Mesendoderm (in vitro differentiated cells): ENCODE measurements around the gene PRKAG2.

Experiments
- DNase-seq: peaks from one replicate; pipeline ENCODE4 v3.0.0; 2013
- H2AK5ac ChIP-seq: 2 replicates; pipeline ENCODE4 v1.6.1; 2013; ENCODE audit warnings: low read length, inconsistent platforms
- H2BK120ac ChIP-seq: 2 replicates; pipeline ENCODE4 v1.6.1; 2013; ENCODE audit warnings: low read depth, mild to moderate bottlenecking, low read length, moderate library complexity, mixed read lengths
- H2BK15ac ChIP-seq: replicated peaks from 2 replicates; pipeline ENCODE4 v1.6.1; 2013; ENCODE audit warnings: low read depth, mild to moderate bottlenecking, moderate library complexity
- H2BK5ac ChIP-seq: 2 replicates; pipeline ENCODE4 v1.6.1; 2013; ENCODE audit warnings: low read length, inconsistent platforms
- H3K18ac ChIP-seq: 2 replicates; pipeline ENCODE4 v1.6.1; 2013; ENCODE audit warnings: mild to moderate bottlenecking, low read length, mixed read lengths
- H3K23ac ChIP-seq: one replicate; pipeline ENCODE4 v1.6.1; 2013; ENCODE audit warnings: low read length
- H3K27ac ChIP-seq: 2 replicates; pipeline ENCODE4 v1.5.1; 2013; ENCODE audit warnings: low read depth, mild to moderate bottlenecking, inconsistent platforms, low read length, moderate library complexity
- H3K27me3 ChIP-seq: 2 replicates; pipeline ENCODE4 v1.6.1; 2013; ENCODE audit warnings: low read length, control low read depth, mild to moderate bottlenecking, inconsistent platforms; ENCODE audit not compliant: insufficient read depth, poor library complexity
- H3K36me3 ChIP-seq: 2 replicates; pipeline ENCODE4 v1.6.1; 2013; ENCODE audit warnings: low read length, inconsistent platforms; ENCODE audit not compliant: control insufficient read depth, insufficient read depth
- H3K4ac ChIP-seq: one replicate; pipeline ENCODE4 v1.6.1; 2013; ENCODE audit warnings: low read depth, mild to moderate bottlenecking, low read length, moderate library complexity
- H3K4me1 ChIP-seq: 2 replicates; pipeline ENCODE4 v1.6.1; 2013; ENCODE audit warnings: low read depth, low read length, inconsistent platforms; ENCODE audit not compliant: control insufficient read depth
- H3K4me2 ChIP-seq: 2 replicates; pipeline ENCODE4 v1.6.1; 2013; ENCODE audit warnings: low read length
- H3K4me3 ChIP-seq: 2 replicates; pipeline ENCODE4 v1.5.1; 2013; ENCODE audit warnings: mild to moderate bottlenecking, low read length
- H3K56ac ChIP-seq: one replicate; pipeline ENCODE4 v1.6.1; 2013; ENCODE audit warnings: low read length
- H3K79me1 ChIP-seq: 2 replicates; pipeline ENCODE4 v1.6.1; 2013; ENCODE audit warnings: low read length, inconsistent platforms
- H3K79me2 ChIP-seq: 2 replicates; pipeline ENCODE4 v1.6.1; 2013; ENCODE audit warnings: mild to moderate bottlenecking, low read length; ENCODE audit not compliant: control insufficient read depth, insufficient read depth
- H3K9ac ChIP-seq: 2 replicates; pipeline ENCODE4 v1.6.1; 2013; ENCODE audit warnings: low read length, inconsistent platforms
- H4K5ac ChIP-seq: one replicate; pipeline ENCODE4 v1.6.1; 2013; ENCODE audit warnings: low read length
- H4K8ac ChIP-seq: one replicate; pipeline ENCODE4 v1.6.1; 2013; ENCODE audit warnings: low read depth, mild to moderate bottlenecking, control low read depth, low read length, moderate library complexity
- WGBS: extraction: QIAGEN DNeasy Blood & Tissue Kit; methylation state at CpG from one replicate; pipeline ENCODE4 v1.1.7; 2013; ENCODE audit warnings: low lambda C conversion rate, missing lambda C conversion rate; ENCODE audit not compliant: insufficient coverage; ENCODE audit errors: extremely low coverage; 5-methylcytosine and 5-hydroxymethylcytosine counted together

The PRKAG2 gene

DNA sequence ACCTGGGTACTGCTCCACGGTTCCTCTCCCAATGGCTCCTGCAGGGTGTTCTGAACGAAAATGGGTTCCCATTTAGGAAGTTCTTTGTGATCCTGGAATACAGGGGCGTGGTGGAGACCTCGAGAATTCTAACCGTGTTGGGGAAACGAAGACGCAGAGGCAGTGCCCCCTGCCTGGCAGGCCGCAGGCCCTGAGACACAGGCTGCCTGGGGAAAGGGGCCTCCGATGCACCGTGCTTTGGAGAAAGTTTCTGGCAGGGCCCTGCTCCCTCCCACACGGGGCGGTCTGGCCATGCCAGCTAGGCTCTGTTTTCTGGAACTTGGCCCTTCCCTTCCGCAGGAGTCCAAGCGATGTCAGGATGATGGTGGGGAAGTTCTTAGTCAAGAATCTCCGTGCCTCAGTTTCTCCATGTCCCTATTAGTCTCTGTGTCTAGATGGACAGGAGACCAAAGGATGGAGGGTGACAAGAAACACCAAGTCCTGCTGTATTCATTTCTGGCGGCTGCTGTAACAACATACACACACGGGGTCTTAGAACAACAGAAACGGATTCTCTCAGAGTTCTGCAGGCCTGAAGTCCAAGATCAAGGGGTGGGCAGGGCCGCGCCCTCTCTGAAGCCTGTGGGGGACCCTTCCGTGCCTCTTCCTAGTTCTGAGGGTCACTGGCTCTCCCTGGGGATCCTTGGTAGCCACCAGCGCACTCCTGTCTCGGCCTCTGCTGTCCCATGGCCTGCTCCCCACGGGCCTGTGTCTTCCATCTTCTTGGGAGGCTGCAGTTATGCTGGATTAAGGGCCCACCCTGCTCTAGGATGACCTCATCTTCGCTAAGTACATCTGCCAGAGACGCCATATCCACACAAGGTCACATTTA lies 27.7 kb downstream of the PRKAG2 start:
- Histone ChIP-seq H4K8ac (no peak overlapping the region), H2BK5ac (no peak overlapping the region), H2BK15ac (no peak overlapping the region), H3K27me3 (no peaks in the 10 kb centered on the region), H4K5ac (no peak overlapping the region), H3K79me1 (no peaks in the 10 kb centered on the region), H2AK5ac (no peak overlapping the region), H3K36me3 (no peaks in the 10 kb centered on the region), H3K9ac (no peak overlapping the region), H3K4me2 (no peak overlapping the region), H3K56ac (no peak overlapping the region), H3K4me3 (no peak overlapping the region), H2BK120ac (no peak overlapping the region), H3K18ac (no peak overlapping the region), H3K4ac (no peak overlapping the region), H3K27ac (no peak overlapping the region), H3K79me2 (no peaks in the 10 kb centered on the region), H3K23ac (no peak overlapping the region), H3K4me1 (no peaks in the 10 kb centered on the region)
- WGBS, result no CpG with 5 or more reads among the region's 26 CpGs
- no peak for DNase-seq

- Histone ChIP-seq H3K27me3 (no peaks in the 10 kb centered on the region), H3K79me2 (no peaks in the 10 kb centered on the region), H3K4me3 (no peak overlapping the region), H3K23ac (no peak overlapping the region), H3K18ac (no peak overlapping the region), H2BK5ac (no peak overlapping the region), H3K4me2 (no peak overlapping the region), H3K79me1 (no peaks in the 10 kb centered on the region), H3K36me3 (no peaks in the 10 kb centered on the region), H2BK120ac (no peak overlapping the region), H2BK15ac (no peak overlapping the region), H3K27ac (no peak overlapping the region), H2AK5ac (no peak overlapping the region), H3K9ac (no peak overlapping the region), H3K4me1 (no peaks in the 10 kb centered on the region), H3K4ac (no peak overlapping the region), H4K5ac (no peak overlapping the region), H4K8ac (no peak overlapping the region), H3K56ac (no peak overlapping the region)
- no peak for DNase-seq
- WGBS, result no CpG with 5 or more reads among the region's 10 CpGs
Observed at GRCh38 chr7:151847681-151848081, 29.2 kb downstream of the PRKAG2 start.

DNA sequence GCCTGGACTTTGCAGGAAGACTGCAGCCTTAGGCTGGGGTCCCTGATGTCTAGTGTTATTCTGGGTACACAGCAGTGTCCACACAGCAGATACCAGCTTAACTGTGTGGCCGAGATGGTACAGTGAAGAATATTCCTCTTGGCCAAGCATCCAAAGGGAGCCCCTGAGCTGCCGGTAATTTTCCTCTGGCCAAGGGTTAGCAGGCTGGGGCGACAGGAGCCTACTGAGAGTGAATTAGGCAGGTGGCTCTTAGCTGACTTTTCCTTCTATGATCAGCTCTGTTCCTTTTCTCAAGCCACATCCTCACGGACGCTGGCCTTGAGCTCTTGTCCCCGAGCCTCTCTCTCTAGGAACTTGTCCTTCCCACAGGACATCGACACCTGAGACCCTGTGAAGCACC lies 29.8 kb downstream of the PRKAG2 start:
- Histone ChIP-seq H4K5ac (no peak overlapping the region), H3K9ac (no peak overlapping the region), H3K36me3 (no peaks in the 10 kb centered on the region), H3K79me2 (no peaks in the 10 kb centered on the region), H3K56ac (no peak overlapping the region), H3K27ac (no peak overlapping the region), H3K4ac (no peak overlapping the region), H2BK120ac (no peak overlapping the region), H4K8ac (no peak overlapping the region), H3K18ac (no peak overlapping the region), H3K27me3 (no peaks in the 10 kb centered on the region), H2BK5ac (no peak overlapping the region), H3K79me1 (no peaks in the 10 kb centered on the region), H3K4me2 (no peak overlapping the region), H2AK5ac (no peak overlapping the region), H2BK15ac (no peak overlapping the region), H3K4me3 (no peak overlapping the region), H3K23ac (no peak overlapping the region), H3K4me1 (no peaks in the 10 kb centered on the region)
- no peak for DNase-seq
- WGBS, result no CpG with 5 or more reads among the region's 7 CpGs

GRCh38 chr7:151845412-151846205 lies 31.3 kb downstream of the PRKAG2 start:
- Histone ChIP-seq H3K4me2 (no peak overlapping the region), H3K27ac (no peak overlapping the region)

GRCh38 chr7:151844825-151845200 lies 32.1 kb downstream of the PRKAG2 start:
- no CpG with 5 or more reads among the region's 13 CpGs for WGBS
- no peak for DNase-seq
- Histone ChIP-seq H3K27ac (no peak overlapping the region), H3K36me3 (no peaks in the 10 kb centered on the region), H3K9ac (no peak overlapping the region), H3K27me3 (no peaks in the 10 kb centered on the region), H4K5ac (no peak overlapping the region), H3K79me1 (no peaks in the 10 kb centered on the region), H2AK5ac (no peak overlapping the region), H3K4me2 (no peak overlapping the region), H4K8ac (no peak overlapping the region), H3K4me3 (no peak overlapping the region), H3K4me1 (no peaks in the 10 kb centered on the region), H3K4ac (no peak overlapping the region), H3K23ac (no peak overlapping the region), H3K79me2 (no peaks in the 10 kb centered on the region), H2BK5ac (no peak overlapping the region), H2BK15ac (no peak overlapping the region), H3K56ac (no peak overlapping the region), H3K18ac (no peak overlapping the region), H2BK120ac (no peak overlapping the region)

More at GRCh38 chr7:151845412-151846205, 31.3 kb downstream of the PRKAG2 start:
- WGBS, result no CpG with 5 or more reads among the region's 28 CpGs
- Histone ChIP-seq H4K5ac (no peak overlapping the region), H3K23ac (no peak overlapping the region), H3K18ac (no peak overlapping the region), H3K36me3 (no peaks in the 10 kb centered on the region), H3K4me1 (no peaks in the 10 kb centered on the region), H3K56ac (no peak overlapping the region), H2AK5ac (no peak overlapping the region), H2BK15ac (no peak overlapping the region), H3K79me1 (no peaks in the 10 kb centered on the region), H3K9ac (no peak overlapping the region), H3K27me3 (no peaks in the 10 kb centered on the region), H4K8ac (no peak overlapping the region), H2BK120ac (no peak overlapping the region), H3K4ac (no peak overlapping the region), H2BK5ac (no peak overlapping the region), H3K4me3 (no peak overlapping the region), H3K79me2 (no peaks in the 10 kb centered on the region)
- DNase-seq, result no peak
